Stimulated activated CD4-positive, alpha-beta T cell treated with anti-CD3 and anti-CD28 coated beads, Interleukin-4, amount 100 ng/mL, for 4 hours (primary cell): Measurements from ENCODE around the gene FAM185A.
"Not testable (repeated sequence)": the region's sequence is repeated elsewhere in the genome, so short reads cannot be mapped to it uniquely, and the experiment has no call there.

Source experiments
- DNase-seq, 2 experiments: peaks; one replicate each; pipeline ENCODE4 v3.0.0-alpha.2; 2020

Gene FAM185A

GRCh38 chr7:102748605-102749444 lies at the start of gene FAM185A:
Gene FAM185A, plus strand, starts transcription at chr7:102748999. Its CDS starts 209 bp downstream, at chr7:102749208.
- peak; percentile 84 to 97 for DNase-seq

- DNase-seq: not testable (repeated sequence)
These were observed 35.6 kb upstream of the FAM185A start for GRCh38 chr7:102713011-102713690.

- not testable (repeated sequence) for DNase-seq
These were observed 35.1 kb upstream of the FAM185A start for GRCh38 chr7:102713691-102714080.

- DNase-seq: not testable (repeated sequence)
These were observed 33.9 kb upstream of the FAM185A start for GRCh38 chr7:102714774-102715522.

- DNase-seq: not testable (repeated sequence)
These were observed 33.1 kb upstream of the FAM185A start for GRCh38 chr7:102715718-102716117.

GRCh38 chr7:102718491-102718890 lies 30.3 kb upstream of the FAM185A start:
- not testable (repeated sequence) for DNase-seq

- DNase-seq: not testable (repeated sequence)
These were observed 22.6 kb upstream of the FAM185A start for GRCh38 chr7:102726170-102726569.

- DNase-seq: not testable (repeated sequence)
These were observed 19.1 kb upstream of the FAM185A start for GRCh38 chr7:102729670-102730069.

GRCh38 chr7:102730431-102730830 lies 18.4 kb upstream of the FAM185A start:
- not testable (repeated sequence) for DNase-seq

- not testable (repeated sequence) for DNase-seq
These were observed 6.6 kb upstream of the FAM185A start for GRCh38 chr7:102742002-102742771.

GRCh38 chr7:102743861-102744260 lies 4.9 kb upstream of the FAM185A start:
- DNase-seq: not testable (repeated sequence)

GRCh38 chr7:102745494-102746288 lies 3.1 kb upstream of the FAM185A start:
- not testable (repeated sequence) for DNase-seq

- not testable (repeated sequence) for DNase-seq
These were observed 617 bp downstream of the FAM185A start for GRCh38 chr7:102749445-102749786.

GRCh38 chr7:102758227-102758626 lies 9.4 kb downstream of the FAM185A start:
- not testable (repeated sequence) for DNase-seq

GRCh38 chr7:102759934-102760333 lies 11.1 kb downstream of the FAM185A start:
- not testable (repeated sequence) for DNase-seq

- not testable (repeated sequence) for DNase-seq
These were observed 12.4 kb downstream of the FAM185A start for GRCh38 chr7:102761234-102761633.

- DNase-seq: not testable (repeated sequence)
These were observed 14.6 kb downstream of the FAM185A start for GRCh38 chr7:102763295-102763905.

- not testable (repeated sequence) for DNase-seq
These were observed 20.9 kb downstream of the FAM185A start for GRCh38 chr7:102769657-102770192.

- DNase-seq: not testable (repeated sequence)
These were observed 21.7 kb downstream of the FAM185A start for GRCh38 chr7:102770467-102770866.

- not testable (repeated sequence) for DNase-seq
These were observed 27.4 kb downstream of the FAM185A start for GRCh38 chr7:102776217-102776616.

GRCh38 chr7:102778663-102779062 lies 29.9 kb downstream of the FAM185A start:
- DNase-seq: not testable (repeated sequence)
